AG09319 (cell line): ENCODE data around the gene CACNA2D3.

Source experiments
- DNase-seq: peaks from one replicate; pipeline ENCODE4 v3.0.0-alpha.2; 2010; ENCODE audit warnings: low read depth; ENCODE audit errors: extremely low read depth
- CTCF ChIP-seq: IDR thresholded peaks from 2 replicates; pipeline ENCODE4 v1.5.1; 2011; ENCODE audit warnings: low read depth, mild to moderate bottlenecking, inconsistent platforms, low read length, moderate library complexity

CACNA2D3 gene

GRCh38 chr3:54296531-54296930 is 174.2 kb downstream of the CACNA2D3 start:
- no peak for DNase-seq
- no peak for TF ChIP-seq CTCF

GRCh38 chr3:54299169-54299935 is 177.0 kb downstream of the CACNA2D3 start:
- no peak for DNase-seq
- no peak for TF ChIP-seq CTCF

GRCh38 chr3:54303517-54304375 is 181.4 kb downstream of the CACNA2D3 start:
- DNase-seq: no peak
- no peak for TF ChIP-seq CTCF

- DNase-seq: no peak
- TF ChIP-seq CTCF: no peak
Measured at GRCh38 chr3:54304877-54305276, 182.5 kb downstream of the CACNA2D3 start.

- no peak for TF ChIP-seq CTCF
- DNase-seq: no peak
Measured at GRCh38 chr3:54305409-54306099, 183.2 kb downstream of the CACNA2D3 start.

GRCh38 chr3:54307566-54308180 is 185.3 kb downstream of the CACNA2D3 start:
- no peak for DNase-seq
- TF ChIP-seq CTCF: no peak
